ENCODE data around the gene MAX. TPM values are rescaled to one million over a fixed set of nuclear protein-coding genes. Genes with fewer than 3 reads are reported as not detected.

MAX gene, protein sequence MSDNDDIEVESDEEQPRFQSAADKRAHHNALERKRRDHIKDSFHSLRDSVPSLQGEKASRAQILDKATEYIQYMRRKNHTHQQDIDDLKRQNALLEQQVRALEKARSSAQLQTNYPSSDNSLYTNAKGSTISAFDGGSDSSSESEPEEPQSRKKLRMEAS
- total RNA-seq (100 to 1,000 TPM; 188 to 212 TPM), polyA plus RNA-seq (100 to 1,000 TPM; 162 to 174 TPM)

DNA sequence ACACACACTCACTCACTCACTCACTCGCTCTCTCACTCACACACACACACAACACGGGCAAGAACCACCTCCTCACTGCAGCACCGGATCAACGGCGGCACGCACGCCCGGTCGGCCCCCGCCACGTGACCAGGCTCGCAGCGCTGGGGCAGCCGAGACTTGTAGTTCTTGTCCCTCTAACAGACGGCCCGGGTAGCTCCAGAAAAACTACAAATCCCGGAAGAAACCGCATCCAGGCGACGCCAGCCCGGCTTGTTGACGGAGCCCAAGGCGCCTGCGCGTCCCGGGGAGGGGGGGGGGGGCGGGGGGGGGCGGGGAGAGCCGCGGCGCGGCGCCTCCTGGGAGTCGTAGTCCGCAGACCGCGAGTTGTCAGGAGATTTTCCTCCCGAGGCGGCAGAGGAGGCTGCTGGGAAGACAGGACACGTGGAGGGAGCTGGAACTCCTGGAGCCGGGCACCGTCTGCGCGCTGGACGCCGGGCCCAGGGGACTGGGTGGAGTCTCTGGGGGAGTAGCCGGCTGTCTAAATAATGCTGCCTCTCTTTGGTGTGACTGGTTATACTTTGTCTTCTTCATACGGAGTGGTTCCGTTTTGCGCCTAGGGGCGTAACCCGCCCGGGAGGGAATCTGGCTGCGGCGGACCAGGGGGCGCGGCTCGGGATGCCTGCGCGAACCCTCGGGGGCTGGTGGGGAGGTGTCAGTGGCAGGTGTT is at the start of gene MAX:
Gene MAX (minus strand): TSS at position 77 of the 709 bp plus-strand sequence. CDS start 178 bp downstream, outside the sequence.
- Histone ChIP-seq H3K27ac (ENCODE audit: low read depth, low read length) (peak within 1 kb of the TSS; percentile 96), H3K27me3 (ENCODE audit: insufficient read depth, low read length) (no peaks in the 10 kb centered on the region), H3K4me1 (ENCODE audit: insufficient read depth, low read length) (peaks cover 41% of the 10 kb centered on the region), H3K4me3 (ENCODE audit: low read length in 2 of 2) (peak within 1 kb of the TSS; percentile 77 to 100), H3K9me3 (ENCODE audit: control insufficient read depth in 1 of 2, low read length in 2 of 2) (no peaks in the 10 kb centered on the region), H3K36me3 (ENCODE audit: insufficient read depth, low read length) (peaks cover 5% of the 10 kb centered on the region)
- peaks cover 24 to 49% (median 35%) of the 10 kb centered on the region in 4 donors for H3K4me1 Mint-ChIP-seq
- peak within 1 kb of the TSS; percentile 92 to 99 (median 97) for H3K27ac Mint-ChIP-seq
- POLR2A ChIA-PET (ENCODE audit: partially characterized antibody): interaction anchor here (0.6 to 1.3 kb wide), 17 partner anchors 9 to 1405 kb away, joined by 3 to 8 read pairs (median 4); partner anchors contain the start of genes FNTB, FUT8, GPHN and RAB15
- H3K4me3 Mint-ChIP-seq: peak within 1 kb of the TSS; percentile 91 to 100 (median 96)
- peak; percentile 98 to 100 (median 100) for DNase-seq
- intact Hi-C loops (cut with micrococcal nuclease): loop anchor here (1.0 to 5.0 kb wide), 9 partner anchors 105 to 1560 kb away; partner anchors contain the start of genes CHURC1, FNTB, FUT8 and GPHN
- CTCF ChIA-PET (ENCODE audit: partially characterized antibody): interaction anchor here (0.9 to 1.1 kb wide), 2 partner anchors 13 to 118 kb away, joined by 3 to 4 read pairs; no protein-coding TSS in a partner anchor
- peaks cover 10 to 17% of the 10 kb centered on the region in 2 donors for H3K36me3 Mint-ChIP-seq
- peaks cover 2 to 3% of the 10 kb centered on the region in 2 donors for H3K27me3 Mint-ChIP-seq
- H3K9me3 Mint-ChIP-seq: peaks cover 0 to 3% (median 0%) of the 10 kb centered on the region in 8 donors

DNA sequence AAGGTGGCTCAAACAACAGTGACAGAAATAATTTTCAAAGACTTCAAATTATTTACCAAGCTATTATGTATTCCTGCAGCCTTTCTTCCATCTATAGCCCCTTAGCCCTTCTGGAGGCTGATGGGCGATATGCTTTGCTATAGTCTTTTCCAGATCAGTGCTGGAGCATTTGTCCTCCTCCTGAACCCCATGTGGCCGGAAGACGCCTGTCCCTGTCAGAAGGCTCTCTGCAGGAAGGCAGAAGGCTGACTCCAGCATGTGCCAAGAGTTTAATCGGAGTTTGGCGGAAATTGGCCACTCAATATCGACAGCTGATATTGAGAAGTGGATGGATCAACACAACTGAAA is 49.3 kb upstream of the MAX start:
- no peaks in the 10 kb centered on the region for H3K36me3 Mint-ChIP-seq
- Histone ChIP-seq H3K27me3 (ENCODE audit: insufficient read depth, low read length) (no peaks in the 10 kb centered on the region), H3K27ac (ENCODE audit: low read depth, low read length) (no peak overlapping the region), H3K9me3 (ENCODE audit: control insufficient read depth in 1 of 2, low read length in 2 of 2) (no peaks in the 10 kb centered on the region), H3K36me3 (ENCODE audit: insufficient read depth, low read length) (no peaks in the 10 kb centered on the region), H3K4me3 (ENCODE audit: low read length in 2 of 2) (no peak overlapping the region), H3K4me1 (ENCODE audit: insufficient read depth, low read length) (no peaks in the 10 kb centered on the region)
- no peaks in the 10 kb centered on the region for H3K4me1 Mint-ChIP-seq
- peaks cover 0 to 2% of the 10 kb centered on the region in 2 donors for H3K27me3 Mint-ChIP-seq
- ChIA-PET POLR2A (ENCODE audit: partially characterized antibody) (no interaction called here), CTCF (ENCODE audit: partially characterized antibody) (no interaction called here)
- intact Hi-C loops (cut with micrococcal nuclease): no loop called here
- DNase-seq: no peak
- H3K27ac Mint-ChIP-seq: no peak overlapping the region
- peaks cover 0 to 2% (median 0%) of the 10 kb centered on the region in 8 donors for H3K9me3 Mint-ChIP-seq
- H3K4me3 Mint-ChIP-seq: no peak overlapping the region

DNA sequence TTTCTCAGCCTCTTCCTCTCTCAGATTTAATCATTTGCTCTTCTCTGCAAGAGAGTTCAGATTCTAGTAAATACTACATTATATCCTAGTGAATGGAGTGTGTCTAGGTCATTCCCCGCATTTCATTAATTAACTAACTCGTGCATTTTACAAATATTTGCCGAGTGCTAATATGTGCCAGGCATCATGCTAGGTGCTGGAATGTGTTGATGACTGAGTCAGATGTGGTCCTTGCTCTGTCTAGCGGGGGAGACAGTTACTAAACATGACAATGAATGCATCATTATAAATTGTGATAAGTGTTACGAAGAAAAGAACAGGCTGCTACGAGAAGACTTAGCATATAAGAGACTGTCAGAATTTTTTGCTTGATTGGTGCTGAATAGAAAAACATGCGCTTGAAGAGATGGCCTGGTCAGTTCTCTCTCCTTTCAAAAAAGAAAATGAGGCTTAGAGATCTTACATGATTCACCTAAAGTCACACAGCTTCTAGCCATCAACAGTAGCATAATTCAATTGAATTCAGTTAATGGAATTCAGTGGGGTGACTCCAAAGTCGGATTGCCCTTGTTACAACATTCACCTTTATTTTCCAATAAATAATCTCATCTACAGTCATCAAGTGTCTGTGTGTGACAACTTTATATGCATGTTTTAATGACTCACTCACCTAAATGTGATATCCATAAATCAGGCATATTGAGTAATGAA is 48.7 kb upstream of the MAX start:
- H3K36me3 ChIP-seq (ENCODE audit: insufficient read depth, low read length): no peaks in the 10 kb centered on the region
- ChIA-PET POLR2A (ENCODE audit: partially characterized antibody) (no interaction called here), CTCF (ENCODE audit: partially characterized antibody) (no interaction called here)
- no peak overlapping the region for H3K27ac ChIP-seq (ENCODE audit: low read depth, low read length)
- no peaks in the 10 kb centered on the region for H3K27me3 ChIP-seq (ENCODE audit: insufficient read depth, low read length)
- Mint-ChIP-seq H3K27me3 (peaks cover 0 to 2% of the 10 kb centered on the region in 2 donors), H3K9me3 (peaks cover 0 to 2% (median 0%) of the 10 kb centered on the region in 8 donors), H3K4me3 (peak overlapping the region in 1 of 8 donors; percentile 17), H3K36me3 (no peaks in the 10 kb centered on the region), H3K27ac (peak overlapping the region in 1 of 7 donors; percentile 5), H3K4me1 (no peaks in the 10 kb centered on the region)
- intact Hi-C loops (cut with micrococcal nuclease): no loop called here
- no peaks in the 10 kb centered on the region for H3K9me3 ChIP-seq (ENCODE audit: control insufficient read depth in 1 of 2, low read length in 2 of 2)
- no peaks in the 10 kb centered on the region for H3K4me1 ChIP-seq (ENCODE audit: insufficient read depth, low read length)
- no peak overlapping the region for H3K4me3 ChIP-seq (ENCODE audit: low read length in 2 of 2)
- DNase-seq: no peak

DNA sequence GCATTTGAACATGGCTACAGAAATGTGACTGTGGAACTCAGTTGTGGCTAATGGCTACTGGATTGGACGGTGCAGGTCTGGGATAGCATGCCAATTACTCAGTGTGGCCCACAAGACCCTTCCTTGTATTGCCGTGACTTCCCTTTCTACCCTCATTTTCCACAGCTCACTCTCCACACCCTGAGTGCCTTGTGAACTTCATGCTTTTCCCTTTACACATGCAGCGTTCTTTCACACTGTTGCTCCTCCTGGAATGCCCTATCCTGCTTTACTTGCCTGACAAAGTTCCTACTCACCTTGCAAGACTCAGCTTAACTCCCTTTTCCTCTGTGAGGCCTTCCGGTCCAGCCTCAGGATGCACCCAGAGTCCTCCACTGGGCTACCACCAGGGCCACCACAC is 46.8 kb upstream of the MAX start:
- POLR2A ChIA-PET (ENCODE audit: partially characterized antibody): no interaction called here

DNA sequence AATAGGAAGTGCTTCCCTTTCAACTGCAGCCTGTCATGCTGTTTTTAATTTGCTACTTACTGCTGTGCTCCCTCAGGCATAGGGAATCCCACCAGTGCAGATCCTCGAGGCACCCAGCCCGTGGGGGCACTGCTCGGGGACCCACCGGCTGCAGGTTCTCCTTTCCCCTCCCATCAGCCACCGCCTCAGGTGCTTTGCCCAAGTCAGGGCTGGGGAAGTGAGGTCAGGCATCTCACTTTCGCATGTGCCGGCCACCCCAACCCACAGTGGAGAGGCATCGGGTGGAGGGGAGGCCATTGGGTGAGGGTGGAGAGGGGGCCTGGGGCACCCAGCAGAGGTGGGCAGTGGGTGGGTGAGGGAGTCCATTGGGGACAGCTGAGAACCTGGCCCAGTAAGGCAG is 41.9 kb upstream of the MAX start:
- Mint-ChIP-seq H3K4me1 (no peaks in the 10 kb centered on the region), H3K27me3 (peaks cover 5 to 15% of the 10 kb centered on the region in 2 donors), H3K9me3 (no peaks in the 10 kb centered on the region), H3K4me3 (no peak overlapping the region), H3K27ac (no peak overlapping the region), H3K36me3 (no peaks in the 10 kb centered on the region)
- H3K9me3 ChIP-seq (ENCODE audit: control insufficient read depth in 1 of 2, low read length in 2 of 2): no peaks in the 10 kb centered on the region
- no peak for DNase-seq
- H3K4me1 ChIP-seq (ENCODE audit: insufficient read depth, low read length): no peaks in the 10 kb centered on the region
- H3K36me3 ChIP-seq (ENCODE audit: insufficient read depth, low read length): no peaks in the 10 kb centered on the region
- no peak overlapping the region for H3K27ac ChIP-seq (ENCODE audit: low read depth, low read length)
- H3K27me3 ChIP-seq (ENCODE audit: insufficient read depth, low read length): peaks cover 6% of the 10 kb centered on the region
- ChIA-PET POLR2A (ENCODE audit: partially characterized antibody) (no interaction called here), CTCF (ENCODE audit: partially characterized antibody) (no interaction called here)
- H3K4me3 ChIP-seq (ENCODE audit: low read length in 2 of 2): no peak overlapping the region
- intact Hi-C loops (cut with micrococcal nuclease): no loop called here

More for the DNA sequence above, 46.8 kb upstream of the MAX start:
- intact Hi-C loops (cut with micrococcal nuclease): no loop called here
- no peaks in the 10 kb centered on the region for H3K36me3 ChIP-seq (ENCODE audit: insufficient read depth, low read length)
- peaks cover 2 to 6% of the 10 kb centered on the region in 2 donors for H3K27me3 Mint-ChIP-seq
- H3K36me3 Mint-ChIP-seq: no peaks in the 10 kb centered on the region
- no peaks in the 10 kb centered on the region for H3K4me1 ChIP-seq (ENCODE audit: insufficient read depth, low read length)
- no peak overlapping the region for H3K4me3 ChIP-seq (ENCODE audit: low read length in 2 of 2)
- no peak overlapping the region for H3K27ac ChIP-seq (ENCODE audit: low read depth, low read length)
- H3K9me3 ChIP-seq (ENCODE audit: control insufficient read depth in 1 of 2, low read length in 2 of 2): no peaks in the 10 kb centered on the region
- DNase-seq: no peak
- no peak overlapping the region for H3K27ac Mint-ChIP-seq
- H3K4me3 Mint-ChIP-seq: no peak overlapping the region
- H3K27me3 ChIP-seq (ENCODE audit: insufficient read depth, low read length): peaks cover 3% of the 10 kb centered on the region
- CTCF ChIA-PET (ENCODE audit: partially characterized antibody): no interaction called here
- H3K9me3 Mint-ChIP-seq: peaks cover 0 to 2% (median 0%) of the 10 kb centered on the region in 8 donors
- H3K4me1 Mint-ChIP-seq: no peaks in the 10 kb centered on the region

DNA sequence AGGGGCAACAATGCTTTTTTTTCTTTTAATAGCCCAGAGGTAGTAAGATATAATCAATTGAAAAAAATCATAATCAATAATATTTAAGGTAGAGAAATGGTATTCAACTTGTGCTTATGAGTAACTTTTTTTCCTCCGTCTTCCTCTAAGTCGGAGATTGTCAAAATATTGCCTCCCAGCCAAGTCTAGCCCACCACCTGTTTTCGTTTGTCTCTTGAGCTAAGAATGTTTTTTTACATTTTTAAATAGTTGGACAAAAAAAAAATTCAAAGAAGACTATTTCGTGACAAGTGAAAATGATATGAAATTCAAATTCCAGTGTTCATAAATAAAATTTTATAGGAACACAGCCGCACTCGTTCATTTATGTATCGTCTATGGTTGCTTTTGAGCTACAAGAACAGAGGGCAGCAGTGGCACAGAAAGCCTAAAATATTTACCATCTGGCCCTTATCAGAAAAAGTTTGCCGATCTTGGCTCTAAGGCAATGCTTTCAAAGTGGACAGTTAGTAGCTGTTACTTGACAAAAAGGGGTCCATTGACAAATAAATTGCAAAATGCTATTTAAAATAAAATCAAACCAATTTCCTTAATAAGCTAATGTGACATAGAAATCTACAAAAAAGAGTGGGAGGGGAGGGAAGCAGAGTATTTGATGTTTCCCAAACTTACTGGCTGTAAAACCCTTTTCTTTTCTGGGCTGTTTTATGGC is 40.8 kb upstream of the MAX start:
- intact Hi-C loops (cut with micrococcal nuclease): no loop called here
- no peaks in the 10 kb centered on the region for H3K4me1 Mint-ChIP-seq
- H3K4me3 Mint-ChIP-seq: no peak overlapping the region
- Histone ChIP-seq H3K9me3 (ENCODE audit: control insufficient read depth in 1 of 2, low read length in 2 of 2) (no peaks in the 10 kb centered on the region), H3K36me3 (ENCODE audit: insufficient read depth, low read length) (no peaks in the 10 kb centered on the region), H3K4me3 (ENCODE audit: low read length in 2 of 2) (no peak overlapping the region), H3K27ac (ENCODE audit: low read depth, low read length) (no peak overlapping the region), H3K27me3 (ENCODE audit: insufficient read depth, low read length) (peaks cover 6% of the 10 kb centered on the region), H3K4me1 (ENCODE audit: insufficient read depth, low read length) (no peaks in the 10 kb centered on the region)
- H3K27ac Mint-ChIP-seq: no peak overlapping the region
- peaks cover 5 to 15% of the 10 kb centered on the region in 2 donors for H3K27me3 Mint-ChIP-seq
- no peaks in the 10 kb centered on the region for H3K36me3 Mint-ChIP-seq
- no peak for DNase-seq
- ChIA-PET CTCF (ENCODE audit: partially characterized antibody) (no interaction called here), POLR2A (ENCODE audit: partially characterized antibody) (no interaction called here)
- no peaks in the 10 kb centered on the region for H3K9me3 Mint-ChIP-seq

DNA sequence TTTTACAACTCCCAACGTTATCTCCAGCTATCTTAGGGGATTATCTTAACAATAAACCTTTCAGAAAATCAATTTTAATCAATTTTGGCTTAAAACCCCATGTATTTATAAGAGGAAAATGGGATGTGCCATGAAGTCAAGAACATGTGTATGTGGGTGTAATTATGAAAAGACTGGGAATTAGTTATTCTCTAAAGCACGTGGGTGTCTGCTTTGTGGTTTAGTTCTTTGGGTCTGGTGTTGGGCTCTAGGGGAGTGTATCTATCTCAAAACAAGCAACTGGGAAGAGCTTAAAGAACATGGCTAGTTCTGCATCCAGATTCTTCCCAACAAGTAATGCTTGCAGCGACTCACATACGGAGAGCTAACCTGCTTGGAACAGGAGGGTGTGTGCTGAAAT is 40.1 kb upstream of the MAX start:
- POLR2A ChIA-PET (ENCODE audit: partially characterized antibody): no interaction called here
- Mint-ChIP-seq H3K27ac (no peak overlapping the region), H3K36me3 (no peaks in the 10 kb centered on the region), H3K27me3 (peaks cover 5 to 15% of the 10 kb centered on the region in 2 donors), H3K9me3 (no peaks in the 10 kb centered on the region), H3K4me3 (no peak overlapping the region), H3K4me1 (no peaks in the 10 kb centered on the region)
- intact Hi-C loops (cut with micrococcal nuclease): no loop called here
- no peaks in the 10 kb centered on the region for H3K9me3 ChIP-seq (ENCODE audit: control insufficient read depth in 1 of 2, low read length in 2 of 2)
- no peaks in the 10 kb centered on the region for H3K4me1 ChIP-seq (ENCODE audit: insufficient read depth, low read length)
- H3K4me3 ChIP-seq (ENCODE audit: low read length in 2 of 2): no peak overlapping the region
- H3K36me3 ChIP-seq (ENCODE audit: insufficient read depth, low read length): no peaks in the 10 kb centered on the region
- no peak for DNase-seq
- H3K27ac ChIP-seq (ENCODE audit: low read depth, low read length): no peak overlapping the region
- CTCF ChIA-PET (ENCODE audit: partially characterized antibody): no interaction called here
- peaks cover 6% of the 10 kb centered on the region for H3K27me3 ChIP-seq (ENCODE audit: insufficient read depth, low read length)

Measured in CD4-positive, alpha-beta memory T cell (primary cell).